NCI-H226 (cell line): ENCODE data around the gene PIP5K1B.
A peak's percentile ranks its signal among the peaks of the same experiment; 100 is the strongest.
"Not testable (repeated sequence)": the region's sequence is repeated elsewhere in the genome, so short reads cannot be mapped to it uniquely, and the experiment has no call there.

Source experiments
- DNase-seq: peaks from one replicate; pipeline ENCODE4 v3.0.0-alpha.2; 2015

PIP5K1B gene

DNA sequence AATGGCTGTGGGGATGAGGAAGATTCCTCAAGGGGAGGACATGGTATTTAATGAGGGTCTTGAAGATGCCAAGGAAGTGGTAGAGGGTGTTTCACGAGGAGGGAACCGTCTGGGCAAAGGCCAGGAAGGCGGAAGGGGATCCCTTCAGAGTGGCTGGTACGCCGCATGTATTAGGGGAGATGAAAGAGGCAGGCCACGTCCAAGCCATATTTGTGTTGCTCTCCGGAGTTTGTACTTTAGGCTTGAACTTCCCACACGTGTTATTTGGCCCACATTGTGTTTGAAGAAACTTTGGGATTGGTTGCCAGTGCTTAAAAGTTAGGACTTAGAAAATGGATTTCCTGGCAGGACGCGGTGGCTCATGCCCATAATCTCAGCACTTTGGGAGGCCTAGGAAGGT lies 331.8 kb downstream of the PIP5K1B start:
- no peak for DNase-seq

DNA sequence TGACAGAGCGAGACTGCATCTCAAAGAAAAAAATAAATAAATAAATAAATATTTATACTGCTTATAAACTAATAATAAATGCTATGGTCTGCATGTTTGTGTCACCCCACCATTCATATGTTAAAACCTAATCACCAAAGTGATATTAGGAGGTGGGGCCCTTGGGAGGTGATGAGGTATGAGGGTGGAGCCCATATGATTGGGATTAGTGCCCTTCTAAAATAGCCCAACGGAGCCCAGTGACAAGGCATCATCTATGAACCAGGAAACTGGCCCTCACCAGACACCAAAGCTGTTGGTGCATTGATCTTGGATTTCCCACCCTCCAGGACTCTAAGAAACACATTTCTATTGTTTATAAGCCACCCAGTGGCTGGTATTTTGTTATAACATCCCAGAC lies 335.6 kb downstream of the PIP5K1B start:
- DNase-seq: no peak

DNA sequence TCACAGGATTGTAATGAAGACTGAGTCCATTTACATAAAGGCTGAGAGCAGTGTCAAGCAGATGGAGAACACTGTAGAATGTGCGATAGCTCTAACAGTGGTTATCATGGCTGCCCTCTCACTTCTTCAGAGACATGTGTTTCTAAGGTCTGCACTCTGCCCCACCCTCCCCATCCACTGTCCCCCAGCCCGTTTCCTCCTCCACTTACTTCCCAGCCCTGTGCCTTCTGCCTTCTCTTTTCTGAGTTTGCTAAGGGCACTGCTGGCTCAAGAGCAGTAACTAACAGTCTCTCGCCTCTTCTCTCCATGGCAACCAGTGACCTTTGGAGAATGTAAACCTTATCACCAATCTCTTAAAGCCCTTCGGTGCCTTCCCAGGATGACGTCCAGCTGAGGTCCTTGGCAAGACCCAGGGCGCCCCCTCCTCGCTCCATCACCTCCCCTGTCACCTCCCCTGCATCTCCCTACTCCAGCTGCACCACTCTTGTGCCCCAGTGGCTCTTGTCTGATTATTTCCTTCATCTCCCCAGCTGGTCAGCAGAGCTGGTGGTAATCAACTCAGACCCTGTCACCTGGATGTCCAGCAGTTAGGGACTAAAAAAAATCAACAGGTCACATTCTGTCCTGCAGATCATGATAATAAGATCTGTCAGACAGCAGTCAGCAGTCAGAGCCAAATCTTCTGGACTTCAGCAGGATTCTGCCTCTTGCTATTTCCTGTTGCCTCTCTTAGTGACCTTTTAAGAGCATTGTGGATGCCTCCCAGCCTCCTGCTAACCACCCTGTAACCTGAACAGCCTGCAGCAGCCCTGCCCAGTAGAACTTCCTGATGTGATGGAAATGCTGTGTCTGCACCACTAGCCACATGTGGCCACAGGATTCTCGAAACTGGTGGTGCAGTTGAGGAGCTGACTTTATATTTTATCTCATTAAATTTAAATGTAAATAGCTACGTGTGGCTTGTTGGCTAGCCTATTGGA lies 339.5 kb downstream of the PIP5K1B start:
- DNase-seq: peak; percentile 46

DNA sequence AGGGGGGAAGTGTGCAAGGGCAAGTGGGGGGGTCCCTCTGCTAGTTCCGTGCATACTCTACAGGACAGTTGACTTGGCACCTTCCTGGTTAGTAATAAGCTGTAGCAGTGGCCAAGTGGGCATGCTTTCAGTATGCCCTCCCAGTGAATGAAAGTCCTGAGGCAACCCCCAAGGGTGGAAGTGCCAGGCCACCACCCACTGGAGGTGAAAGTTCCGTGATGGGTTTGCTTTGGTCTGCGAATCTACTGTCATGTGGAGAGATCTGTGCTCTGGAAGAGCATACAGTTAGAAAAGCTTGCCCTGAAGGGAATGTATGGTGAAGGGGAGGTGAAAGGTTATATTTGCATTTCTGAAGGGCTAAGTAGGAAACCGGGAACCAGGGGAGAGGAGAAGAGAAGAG lies 340.8 kb downstream of the PIP5K1B start:
- DNase-seq: no peak

DNA sequence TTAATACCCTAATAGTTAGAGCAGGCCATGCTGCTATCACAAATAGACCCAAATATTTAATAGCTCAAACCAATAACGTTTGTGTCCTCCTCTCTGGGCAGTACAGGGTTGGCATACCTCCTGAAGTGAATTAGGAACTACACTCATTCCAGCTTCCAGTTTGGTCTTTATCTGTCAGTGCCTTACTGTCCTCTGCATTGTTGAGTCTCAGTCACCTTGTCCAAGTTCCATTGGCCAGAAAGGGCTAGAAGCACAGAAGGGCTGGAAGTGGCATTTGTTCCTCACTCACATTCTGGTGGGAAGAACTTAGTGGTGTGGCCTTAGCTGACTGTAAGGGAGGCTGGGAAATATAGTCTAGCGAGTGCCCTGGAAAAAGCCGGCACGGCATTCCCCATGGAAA lies 341.7 kb downstream of the PIP5K1B start:
- DNase-seq: no peak

DNA sequence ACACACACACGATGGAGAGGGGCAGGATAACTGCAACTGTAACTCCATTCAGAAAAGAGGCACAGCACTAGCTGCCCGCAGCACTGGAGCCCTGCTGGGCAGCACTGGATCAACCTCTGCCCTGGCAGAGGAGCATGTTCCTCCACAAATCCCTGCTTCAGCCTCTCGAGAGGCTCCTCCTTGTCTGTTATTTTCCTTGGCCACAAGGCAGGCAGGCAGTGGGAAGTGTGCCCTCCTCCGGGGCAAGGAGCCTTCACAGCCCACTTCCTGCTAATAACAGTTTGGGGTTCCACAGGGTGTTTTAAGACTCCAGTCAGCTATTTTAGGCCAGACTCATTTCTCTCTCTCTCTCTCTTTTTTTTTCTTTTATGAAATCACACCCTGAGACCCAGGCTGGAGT lies 342.3 kb downstream of the PIP5K1B start:
- no peak for DNase-seq

DNA sequence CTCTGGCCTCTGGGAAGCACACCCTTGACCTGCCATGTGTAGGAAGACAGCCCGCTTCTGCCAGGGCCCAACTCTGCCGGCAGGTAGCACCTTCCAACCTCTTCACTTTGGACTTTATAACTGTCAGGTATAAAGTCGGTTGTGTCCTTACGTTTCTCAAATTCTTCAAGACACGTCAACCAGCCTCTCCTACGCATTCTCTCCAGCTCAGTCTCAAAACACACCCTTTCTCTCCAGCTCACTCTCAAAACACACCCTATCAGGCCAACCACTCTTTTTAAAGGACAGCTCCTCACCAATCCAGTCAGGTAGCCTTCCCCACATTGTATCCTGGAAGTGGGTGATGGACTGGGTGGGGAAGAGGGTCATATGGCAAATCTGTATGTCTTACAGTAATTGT lies 344.1 kb downstream of the PIP5K1B start:
- no peak for DNase-seq

DNA sequence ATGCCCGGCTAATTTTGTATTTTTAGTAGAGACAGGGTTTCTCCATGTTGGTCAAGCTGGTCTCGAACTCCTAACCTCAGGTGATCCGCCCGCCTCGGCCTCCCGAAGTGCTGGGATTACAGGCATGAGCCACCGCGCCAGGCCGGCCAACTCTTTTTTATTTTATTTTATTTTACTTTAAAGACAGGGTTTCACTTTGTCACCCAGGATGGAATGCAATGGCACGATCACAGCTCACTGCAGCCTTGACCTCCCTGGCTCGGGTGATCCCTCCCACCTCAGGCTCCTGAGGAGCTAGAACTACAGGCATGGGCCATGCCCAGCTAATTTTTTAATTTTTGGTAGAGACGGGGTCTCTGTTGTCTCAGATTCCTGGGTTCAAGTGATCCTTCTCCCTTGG lies 345.9 kb downstream of the PIP5K1B start:
- DNase-seq: not testable (repeated sequence)

DNA sequence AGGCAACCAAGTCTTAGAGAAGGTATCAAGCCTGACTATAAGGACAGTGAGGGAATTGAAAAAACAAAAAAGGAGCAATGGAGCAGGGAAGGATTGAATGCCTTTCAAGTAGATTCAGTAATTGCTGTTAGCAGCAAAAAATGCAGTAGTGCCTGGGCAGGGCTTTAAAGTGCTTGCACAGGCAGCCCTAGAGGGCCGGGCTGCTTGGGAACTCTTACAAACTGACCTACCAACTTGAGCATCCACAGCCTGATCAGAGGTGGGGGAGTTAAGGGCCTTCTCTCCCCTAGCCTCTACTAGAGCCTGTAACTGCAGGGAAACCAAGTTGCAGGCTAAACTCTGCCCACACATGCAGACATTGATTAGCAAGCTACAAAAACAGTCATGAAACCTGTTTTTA lies 349.9 kb downstream of the PIP5K1B start:
- DNase-seq: no peak

DNA sequence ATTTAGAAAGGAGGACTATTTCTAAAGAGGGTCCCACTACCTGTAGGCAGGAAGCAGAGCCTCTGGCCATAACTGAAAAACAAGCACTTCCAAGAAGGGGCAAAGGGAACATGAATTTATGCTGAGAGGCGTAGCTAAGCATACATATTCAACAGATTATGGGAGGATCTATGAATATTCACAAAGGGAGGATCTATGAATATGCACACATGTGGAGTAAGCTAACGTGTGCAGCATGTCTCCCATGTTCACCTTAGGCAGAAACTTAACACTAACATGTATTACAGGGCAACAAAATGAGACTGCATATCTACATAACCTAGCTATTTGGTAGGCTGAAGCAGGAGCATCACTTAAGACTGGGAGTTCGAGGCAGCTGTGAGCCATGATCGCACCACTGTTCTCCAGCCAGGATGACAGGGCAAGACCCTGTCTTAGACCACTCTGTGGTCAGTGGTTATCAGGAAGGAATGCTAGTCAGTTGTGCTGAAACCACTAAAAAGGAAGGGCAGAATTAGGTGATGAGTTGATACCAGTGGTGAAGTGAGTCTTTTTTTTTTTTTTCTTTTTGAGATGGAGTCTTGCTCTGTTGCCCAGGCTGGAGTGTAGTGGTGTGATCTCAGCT lies 351.3 kb downstream of the PIP5K1B start:
- no peak for DNase-seq

DNA sequence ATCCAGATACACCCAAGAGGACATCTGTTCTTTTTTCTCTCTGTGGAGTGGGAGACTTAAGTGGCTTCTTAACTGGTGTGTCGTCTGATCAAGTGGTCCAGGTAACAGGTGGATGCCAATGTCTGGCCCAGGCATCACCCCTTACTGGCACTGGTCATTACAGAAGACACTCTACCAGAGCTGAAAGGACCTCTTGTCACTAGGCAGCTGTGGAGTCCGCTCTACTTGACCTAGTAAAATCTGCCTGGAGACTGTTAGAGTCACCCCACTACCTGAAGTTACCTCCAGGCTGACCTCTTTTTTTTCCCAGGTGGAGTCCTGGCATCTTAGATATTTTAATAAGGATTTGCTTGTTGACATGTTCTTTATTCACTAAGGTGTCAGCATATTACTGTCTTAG lies 353.1 kb downstream of the PIP5K1B start:
- no peak for DNase-seq
